Erythroblast (primary cell): Measurements from ENCODE around the gene TBC1D8.

Source experiments
- GATA1 ChIP-seq: IDR thresholded peaks from 2 replicates; pipeline ENCODE4 v1.6.1; 2011; ENCODE audit warnings: low read depth, mild to moderate bottlenecking, control low read depth, low read length, moderate library complexity
- POLR2A ChIP-seq: IDR thresholded peaks from 2 replicates; pipeline ENCODE4 v1.6.1; 2011; ENCODE audit warnings: mild to moderate bottlenecking, low read length

GRCh38 chr2:101081375-101081907, 69.7 kb downstream of the TBC1D8 start:
- TF ChIP-seq POLR2A (no peak), GATA1 (no peak)
